WERI-Rb-1 (cell line): ENCODE data around the gene DBN1.

Experiments
- DNase-seq: peaks from one replicate; pipeline ENCODE4 v3.0.0-alpha.2; 2020
- H3K27ac ChIP-seq: fragments of 250-450 bp; sonication (Bioruptor Pico); 2 replicates; pipeline ENCODE4 v1.5.1; 2020; ENCODE audit warnings: mild to moderate bottlenecking, moderate library complexity
- H3K27me3 ChIP-seq: fragments of 250-450 bp; sonication (Bioruptor Pico); 2 replicates; pipeline ENCODE4 v1.5.1; 2021; ENCODE audit warnings: mild to moderate bottlenecking, low read depth, moderate library complexity; ENCODE audit not compliant: insufficient read depth, severe bottlenecking
- H3K36me3 ChIP-seq: fragments of 250-450 bp; sonication (Bioruptor Pico); 2 replicates; pipeline ENCODE4 v1.5.1; 2020; ENCODE audit warnings: mild to moderate bottlenecking, moderate library complexity
- H3K4me3 ChIP-seq: 2 replicates; pipeline ENCODE4 v1.5.1; 2011; ENCODE audit warnings: low read depth, mild to moderate bottlenecking, control low read depth, low read length
- H3K9me3 ChIP-seq: fragments of 250-450 bp; sonication (Bioruptor Pico); 2 replicates; pipeline ENCODE4 v1.5.1; 2021; ENCODE audit warnings: mild to moderate bottlenecking, moderate library complexity; ENCODE audit not compliant: severe bottlenecking
- TF ChIP-seq, protein P1 (sequence below): IDR thresholded peaks from 2 replicates; pipeline ENCODE4 v1.5.1; 2011; ENCODE audit warnings: low read depth, mild to moderate bottlenecking, control low read depth, inconsistent platforms, low read length

The DBN1 gene

GRCh38 chr5:177440211-177440989, 33.0 kb downstream of the DBN1 start:
- H3K36me3 ChIP-seq, result no peaks in the 10 kb centered on the region
- no peaks in the 10 kb centered on the region for H3K27me3 ChIP-seq
- H3K4me3 ChIP-seq, result no peak overlapping the region
- TF ChIP-seq, protein P1, sequence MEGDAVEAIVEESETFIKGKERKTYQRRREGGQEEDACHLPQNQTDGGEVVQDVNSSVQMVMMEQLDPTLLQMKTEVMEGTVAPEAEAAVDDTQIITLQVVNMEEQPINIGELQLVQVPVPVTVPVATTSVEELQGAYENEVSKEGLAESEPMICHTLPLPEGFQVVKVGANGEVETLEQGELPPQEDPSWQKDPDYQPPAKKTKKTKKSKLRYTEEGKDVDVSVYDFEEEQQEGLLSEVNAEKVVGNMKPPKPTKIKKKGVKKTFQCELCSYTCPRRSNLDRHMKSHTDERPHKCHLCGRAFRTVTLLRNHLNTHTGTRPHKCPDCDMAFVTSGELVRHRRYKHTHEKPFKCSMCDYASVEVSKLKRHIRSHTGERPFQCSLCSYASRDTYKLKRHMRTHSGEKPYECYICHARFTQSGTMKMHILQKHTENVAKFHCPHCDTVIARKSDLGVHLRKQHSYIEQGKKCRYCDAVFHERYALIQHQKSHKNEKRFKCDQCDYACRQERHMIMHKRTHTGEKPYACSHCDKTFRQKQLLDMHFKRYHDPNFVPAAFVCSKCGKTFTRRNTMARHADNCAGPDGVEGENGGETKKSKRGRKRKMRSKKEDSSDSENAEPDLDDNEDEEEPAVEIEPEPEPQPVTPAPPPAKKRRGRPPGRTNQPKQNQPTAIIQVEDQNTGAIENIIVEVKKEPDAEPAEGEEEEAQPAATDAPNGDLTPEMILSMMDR, result no peak
- no peak for DNase-seq
- H3K27ac ChIP-seq, result no peak overlapping the region
- no peaks in the 10 kb centered on the region for H3K9me3 ChIP-seq

- no peak overlapping the region for H3K27ac ChIP-seq
- TF ChIP-seq, protein P1, result no peak
Measured at GRCh38 chr5:177439518-177440053, 33.8 kb downstream of the DBN1 start.

DNA sequence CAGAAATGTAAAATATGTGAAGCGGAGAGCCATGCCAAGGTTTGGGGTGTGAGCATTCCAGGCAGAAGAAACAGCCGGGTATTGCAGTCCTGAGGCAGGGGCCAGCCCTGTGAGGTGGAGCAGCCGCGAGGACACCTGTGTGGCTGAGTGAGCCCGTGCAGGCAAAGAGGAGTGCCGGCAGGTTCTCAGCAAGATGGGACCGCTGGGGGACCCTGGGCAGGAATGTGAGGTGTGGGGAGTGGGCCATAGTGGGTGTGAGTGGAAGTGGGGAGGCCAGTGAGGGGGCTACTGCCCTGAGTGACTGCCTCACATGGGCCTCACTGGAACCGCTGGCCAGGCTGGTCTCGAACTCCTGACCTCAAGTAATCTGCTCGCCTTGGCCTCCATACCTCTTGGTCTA, 35.0 kb downstream of the DBN1 start:
- Histone ChIP-seq H3K27ac (no peak overlapping the region), H3K27me3 (no peaks in the 10 kb centered on the region), H3K9me3 (no peaks in the 10 kb centered on the region), H3K36me3 (peaks cover 3% of the 10 kb centered on the region; the same call in 1 of the 2 replicates), H3K4me3 (no peak overlapping the region)
- no peak for DNase-seq
- TF ChIP-seq, protein P1, result no peak

More at GRCh38 chr5:177439518-177440053, 33.8 kb downstream of the DBN1 start:
- H3K36me3 ChIP-seq, result no peaks in the 10 kb centered on the region
- H3K4me3 ChIP-seq, result no peak overlapping the region
- H3K27me3 ChIP-seq, result no peaks in the 10 kb centered on the region
- H3K9me3 ChIP-seq, result no peaks in the 10 kb centered on the region
- no peak for DNase-seq

DNA sequence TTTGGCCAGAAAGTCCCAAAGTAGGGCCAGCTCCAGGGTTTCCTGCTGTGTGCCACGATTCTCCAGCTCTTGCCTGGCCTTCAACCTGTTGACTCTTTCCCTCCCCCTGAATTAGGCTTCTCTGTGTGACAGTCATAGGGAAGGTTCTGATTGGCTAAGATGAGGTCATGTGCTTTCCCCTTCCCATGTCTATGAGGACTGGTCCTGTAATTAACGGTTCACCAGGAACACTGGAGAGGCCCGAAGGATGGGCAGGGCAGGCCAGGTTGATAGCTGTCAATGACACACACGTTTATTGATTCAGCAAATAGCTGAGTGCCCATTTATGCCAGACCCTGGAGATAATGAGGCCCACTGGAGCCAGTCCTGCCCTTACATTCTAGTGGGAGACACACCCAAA, 35.8 kb downstream of the DBN1 start:
- no peak overlapping the region for H3K4me3 ChIP-seq
- no peak overlapping the region for H3K27ac ChIP-seq
- TF ChIP-seq, protein P1, result no peak
- H3K9me3 ChIP-seq, result no peaks in the 10 kb centered on the region
- H3K36me3 ChIP-seq, result peaks cover 3% of the 10 kb centered on the region; the same call in 1 of the 2 replicates
- DNase-seq, result no peak
- H3K27me3 ChIP-seq, result no peaks in the 10 kb centered on the region

GRCh38 chr5:177435847-177436536, 37.4 kb downstream of the DBN1 start:
- no peaks in the 10 kb centered on the region for H3K9me3 ChIP-seq
- TF ChIP-seq, protein P1, result no peak
- H3K36me3 ChIP-seq, result peaks cover 3% of the 10 kb centered on the region; the same call in 1 of the 2 replicates
- DNase-seq, result no peak
- H3K27me3 ChIP-seq, result no peaks in the 10 kb centered on the region
- H3K4me3 ChIP-seq, result no peak overlapping the region
- H3K27ac ChIP-seq, result no peak overlapping the region
